ENCODE results near the gene FAM241A.

Gene FAM241A

GRCh38 chr4:112222219-112222955 lies 77.1 kb downstream of the FAM241A start:
- no peak for DNase-seq

GRCh38 chr4:112225157-112225556 lies 79.9 kb downstream of the FAM241A start:
- DNase-seq, result no peak

GRCh38 chr4:112230879-112231778 lies 85.9 kb downstream of the FAM241A start:
- peak; percentile 96 for DNase-seq

- DNase-seq, result peak; percentile 83
Measured at GRCh38 chr4:112231779-112232713, 86.8 kb downstream of the FAM241A start, which contains the start of gene AP1AR. Gene AP1AR, plus strand, starts transcription at chr4:112231787. Its CDS starts 305 bp downstream, at chr4:112232092.

- DNase-seq, result peak; percentile 72
Measured at GRCh38 chr4:112234952-112235609, 89.8 kb downstream of the FAM241A start.

- no peak for DNase-seq
Measured at GRCh38 chr4:112236040-112236439, 90.8 kb downstream of the FAM241A start.

- DNase-seq, result no peak
Measured at GRCh38 chr4:112238833-112239232, 93.6 kb downstream of the FAM241A start.

All from CD4-positive, alpha-beta T cell treated with Interleukin-12 subunit alpha and Interleukin-12 subunit beta, for 1 hour (primary cell).